ENCODE results near the gene TRIM28. TPM values are rescaled to one million over a fixed set of nuclear protein-coding genes. Genes with fewer than 3 reads are reported as not detected.
A peak's percentile ranks its signal among the peaks of the same experiment; 100 is the strongest.

TRIM28 gene
- total and polyA plus RNA-seq, 4 experiments from 2014 or later = 19.4 to 348 (median 206) TPM

GRCh38 chr19:58557221-58558065 is 13.6 kb downstream of the TRIM28 start:
- peak overlapping the region; percentile 99 for H3K27ac ChIP-seq (ENCODE audit: low read depth, low read length)
- no peaks in the 10 kb centered on the region for H3K9me3 ChIP-seq (ENCODE audit: control insufficient read depth in 1 of 2, low read length in 2 of 2)
- Mint-ChIP-seq H3K9me3 (peaks cover 0 to 2% (median 0%) of the 10 kb centered on the region in 8 donors), H3K27me3 (no peaks in the 10 kb centered on the region), H3K4me1 (peaks cover 30 to 94% (median 61%) of the 10 kb centered on the region in 4 donors), H3K36me3 (peaks cover 21 to 48% of the 10 kb centered on the region in 2 donors), H3K27ac (peak overlapping the region; percentile 96 to 99 (median 97)), H3K4me3 (peak overlapping the region; percentile 91 to 97 (median 92))
- POLR2A ChIA-PET (ENCODE audit: partially characterized antibody) = interaction anchor here (0.8 to 7.3 kb wide), 8 partner anchors 7 to 118 kb away, joined by 3 to 104 read pairs (median 5); partner anchors contain the start of genes MZF1, TRIM28, ZBTB45 and ZNF132
- H3K27me3 ChIP-seq (ENCODE audit: insufficient read depth, low read length) = no peaks in the 10 kb centered on the region
- peak in 1 of 5 donors; percentile 53 for DNase-seq
- intact Hi-C loops (cut with micrococcal nuclease) = no loop called here
- peaks cover 73% of the 10 kb centered on the region for H3K4me1 ChIP-seq (ENCODE audit: insufficient read depth, low read length)
- CTCF ChIA-PET (ENCODE audit: partially characterized antibody) = interaction anchor here (0.9 kb wide), 1 partner anchor 38 kb away, joined by 4 read pairs; the partner anchor contains the start of gene ZBTB45
- peak overlapping the region; percentile 78 to 84 for H3K4me3 ChIP-seq (ENCODE audit: low read length in 2 of 2)
- peaks cover 23% of the 10 kb centered on the region for H3K36me3 ChIP-seq (ENCODE audit: insufficient read depth, low read length)

GRCh38 chr19:58558066-58558622 is 14.3 kb downstream of the TRIM28 start, which contains the start of gene UBE2M:
Gene UBE2M (minus strand): TSS chr19:58558611. CDS start chr19:58558381, 230 bp downstream.
- H3K4me3 ChIP-seq (ENCODE audit: low read length in 2 of 2) = peak within 1 kb of the TSS; percentile 78 to 100
- Mint-ChIP-seq H3K9me3 (peaks cover 0 to 2% (median 0%) of the 10 kb centered on the region in 8 donors), H3K4me3 (peak within 1 kb of the TSS; percentile 94 to 98 (median 97)), H3K36me3 (peaks cover 16 to 41% of the 10 kb centered on the region in 2 donors), H3K27me3 (no peaks in the 10 kb centered on the region), H3K4me1 (peaks cover 26 to 94% (median 59%) of the 10 kb centered on the region in 4 donors), H3K27ac (peak within 1 kb of the TSS; percentile 97 to 99 (median 99))
- DNase-seq = peak in 4 of 5 donors; percentile 69 to 84 (median 74)
- CTCF ChIA-PET (ENCODE audit: partially characterized antibody) = no interaction called here
- peaks cover 77% of the 10 kb centered on the region for H3K4me1 ChIP-seq (ENCODE audit: insufficient read depth, low read length)
- H3K27ac ChIP-seq (ENCODE audit: low read depth, low read length) = peak within 1 kb of the TSS; percentile 99
- H3K36me3 ChIP-seq (ENCODE audit: insufficient read depth, low read length) = peaks cover 17% of the 10 kb centered on the region
- no peaks in the 10 kb centered on the region for H3K9me3 ChIP-seq (ENCODE audit: control insufficient read depth in 1 of 2, low read length in 2 of 2)
- H3K27me3 ChIP-seq (ENCODE audit: insufficient read depth, low read length) = no peaks in the 10 kb centered on the region
- intact Hi-C loops (cut with micrococcal nuclease) = no loop called here
- POLR2A ChIA-PET (ENCODE audit: partially characterized antibody) = interaction anchor here (0.8 to 7.3 kb wide), 10 partner anchors 8 to 195 kb away, joined by 3 to 104 read pairs (median 6); partner anchors contain the start of genes MZF1, TRIM28, ZBTB45 and ZNF132

DNA sequence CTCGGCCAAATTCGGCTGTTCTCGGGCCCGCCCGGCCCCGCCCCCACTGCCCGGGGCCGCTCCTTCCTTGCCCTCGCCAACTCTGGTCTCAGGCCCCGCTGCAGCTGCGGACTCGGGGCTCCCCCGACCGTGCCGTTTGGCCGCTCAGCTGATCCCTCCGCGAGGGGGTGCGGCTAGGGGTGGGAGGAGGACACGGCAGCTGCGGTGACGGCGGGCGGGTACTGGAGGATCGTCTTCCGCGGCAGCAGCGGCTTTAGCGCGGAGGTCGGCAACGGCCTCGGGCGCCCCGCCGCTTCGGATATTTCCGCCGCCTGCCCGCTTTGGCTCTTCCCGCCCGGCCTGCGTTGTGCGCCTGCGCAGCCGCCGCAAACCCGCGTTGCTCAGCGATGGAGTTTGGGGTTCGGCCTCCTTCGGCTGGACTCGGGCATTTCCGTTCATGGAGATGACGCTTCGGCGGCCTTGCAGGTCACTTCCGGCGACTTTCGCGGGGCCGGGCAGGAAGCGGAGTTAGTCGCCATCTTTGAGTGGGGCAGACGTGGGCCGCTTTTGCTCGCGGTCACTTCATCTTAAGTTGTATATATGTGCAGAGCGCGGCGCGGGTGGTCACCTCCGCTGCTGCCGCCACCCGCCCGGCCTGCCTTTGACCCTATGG is 14.9 kb downstream of the TRIM28 start:
- H3K36me3 ChIP-seq (ENCODE audit: insufficient read depth, low read length) = peaks cover 11% of the 10 kb centered on the region
- H3K27me3 ChIP-seq (ENCODE audit: insufficient read depth, low read length) = no peaks in the 10 kb centered on the region
- peaks cover 79% of the 10 kb centered on the region for H3K4me1 ChIP-seq (ENCODE audit: insufficient read depth, low read length)
- H3K27ac Mint-ChIP-seq = peak overlapping the region; percentile 97 to 99 (median 99)
- peak overlapping the region; percentile 99 for H3K27ac ChIP-seq (ENCODE audit: low read depth, low read length)
- peak overlapping the region; percentile 92 to 98 (median 97) for H3K4me3 Mint-ChIP-seq
- H3K27me3 Mint-ChIP-seq = no peaks in the 10 kb centered on the region
- DNase-seq = peak; percentile 99 to 100 (median 100)
- ChIA-PET POLR2A (ENCODE audit: partially characterized antibody) (interaction anchor here (0.8 to 7.3 kb wide), 11 partner anchors 8 to 196 kb away, joined by 3 to 104 read pairs (median 6); partner anchors contain the start of genes MZF1, TRIM28, ZBTB45 and ZNF132), CTCF (ENCODE audit: partially characterized antibody) (no interaction called here)
- H3K9me3 ChIP-seq (ENCODE audit: control insufficient read depth in 1 of 2, low read length in 2 of 2) = no peaks in the 10 kb centered on the region
- H3K4me3 ChIP-seq (ENCODE audit: low read length in 2 of 2) = peak overlapping the region; percentile 47 to 100
- H3K9me3 Mint-ChIP-seq = peaks cover 0 to 2% (median 0%) of the 10 kb centered on the region in 8 donors
- peaks cover 28 to 96% (median 61%) of the 10 kb centered on the region in 4 donors for H3K4me1 Mint-ChIP-seq
- intact Hi-C loops (cut with micrococcal nuclease) = loop anchor here (1.0 kb wide), 3 partner anchors 14 to 39 kb away; partner anchors contain the start of genes MZF1, TRIM28 and ZBTB45
- H3K36me3 Mint-ChIP-seq = peaks cover 12 to 39% of the 10 kb centered on the region in 2 donors

GRCh38 chr19:58559275-58560006 is 15.6 kb downstream of the TRIM28 start:
- H3K27ac Mint-ChIP-seq = peak overlapping the region; percentile 97 to 99 (median 99)
- Histone ChIP-seq H3K9me3 (ENCODE audit: control insufficient read depth in 1 of 2, low read length in 2 of 2) (no peaks in the 10 kb centered on the region), H3K4me3 (ENCODE audit: low read length in 2 of 2) (peak overlapping the region; percentile 47 to 100), H3K4me1 (ENCODE audit: insufficient read depth, low read length) (peaks cover 78% of the 10 kb centered on the region), H3K27ac (ENCODE audit: low read depth, low read length) (peak overlapping the region; percentile 99), H3K36me3 (ENCODE audit: insufficient read depth, low read length) (peaks cover 9% of the 10 kb centered on the region), H3K27me3 (ENCODE audit: insufficient read depth, low read length) (no peaks in the 10 kb centered on the region)
- H3K9me3 Mint-ChIP-seq = peaks cover 0 to 2% (median 0%) of the 10 kb centered on the region in 8 donors
- peaks cover 8 to 32% of the 10 kb centered on the region in 2 donors for H3K36me3 Mint-ChIP-seq
- CTCF ChIA-PET (ENCODE audit: partially characterized antibody) = no interaction called here
- POLR2A ChIA-PET (ENCODE audit: partially characterized antibody) = interaction anchor here (2.0 to 7.3 kb wide), 7 partner anchors 10 to 46 kb away, joined by 6 to 104 read pairs (median 11); partner anchors contain the start of genes MZF1, TRIM28 and ZBTB45
- no peaks in the 10 kb centered on the region for H3K27me3 Mint-ChIP-seq
- DNase-seq = peak; percentile 28 to 68 (median 35)
- intact Hi-C loops (cut with micrococcal nuclease) = loop anchor here (1.0 kb wide), 3 partner anchors 14 to 40 kb away; partner anchors contain the start of genes MZF1, TRIM28 and ZBTB45
- peak overlapping the region; percentile 92 to 98 (median 97) for H3K4me3 Mint-ChIP-seq
- H3K4me1 Mint-ChIP-seq = peaks cover 25 to 96% (median 60%) of the 10 kb centered on the region in 4 donors

- Mint-ChIP-seq H3K36me3 (peaks cover 6 to 24% of the 10 kb centered on the region in 2 donors), H3K4me3 (peak overlapping the region; percentile 92 to 98 (median 97)), H3K27me3 (no peaks in the 10 kb centered on the region), H3K27ac (peak overlapping the region; percentile 97 to 99 (median 99)), H3K4me1 (peaks cover 22 to 91% (median 55%) of the 10 kb centered on the region in 4 donors), H3K9me3 (peaks cover 0 to 2% (median 0%) of the 10 kb centered on the region in 8 donors)
- Histone ChIP-seq H3K4me3 (ENCODE audit: low read length in 2 of 2) (no peak overlapping the region), H3K27me3 (ENCODE audit: insufficient read depth, low read length) (no peaks in the 10 kb centered on the region), H3K9me3 (ENCODE audit: control insufficient read depth in 1 of 2, low read length in 2 of 2) (no peaks in the 10 kb centered on the region), H3K36me3 (ENCODE audit: insufficient read depth, low read length) (peaks cover 9% of the 10 kb centered on the region), H3K4me1 (ENCODE audit: insufficient read depth, low read length) (peaks cover 75% of the 10 kb centered on the region), H3K27ac (ENCODE audit: low read depth, low read length) (peak overlapping the region; percentile 99)
- DNase-seq = no peak
- ChIA-PET POLR2A (ENCODE audit: partially characterized antibody) (interaction anchor here (1.4 to 7.3 kb wide), 8 partner anchors 9 to 41 kb away, joined by 3 to 104 read pairs (median 13); partner anchors contain the start of genes MZF1, TRIM28 and ZBTB45), CTCF (ENCODE audit: partially characterized antibody) (no interaction called here)
- intact Hi-C loops (cut with micrococcal nuclease) = no loop called here
Observed at GRCh38 chr19:58560007-58560887, 16.4 kb downstream of the TRIM28 start.
